OCI-LY3 (cell line): Measurements from ENCODE around the gene GTPBP10.

ENCODE experiments used
- EZH2phosphoT487 ChIP-seq: fragments of 200-600 bp; shearing (Covaris generic); IDR thresholded peaks from 2 replicates; pipeline ENCODE4 v1.6.1; 2018; ENCODE audit warnings: antibody characterized with exemption, mixed run types, low read depth
- TF ChIP-seq, protein P1 (sequence below): fragments of 200-600, 300-600 bp; sonication (generic); IDR thresholded peaks from 2 replicates; pipeline ENCODE4 v1.5.1; 2014; ENCODE audit warnings: antibody characterized with exemption, low read length, low read depth

- TF ChIP-seq, protein P1, sequence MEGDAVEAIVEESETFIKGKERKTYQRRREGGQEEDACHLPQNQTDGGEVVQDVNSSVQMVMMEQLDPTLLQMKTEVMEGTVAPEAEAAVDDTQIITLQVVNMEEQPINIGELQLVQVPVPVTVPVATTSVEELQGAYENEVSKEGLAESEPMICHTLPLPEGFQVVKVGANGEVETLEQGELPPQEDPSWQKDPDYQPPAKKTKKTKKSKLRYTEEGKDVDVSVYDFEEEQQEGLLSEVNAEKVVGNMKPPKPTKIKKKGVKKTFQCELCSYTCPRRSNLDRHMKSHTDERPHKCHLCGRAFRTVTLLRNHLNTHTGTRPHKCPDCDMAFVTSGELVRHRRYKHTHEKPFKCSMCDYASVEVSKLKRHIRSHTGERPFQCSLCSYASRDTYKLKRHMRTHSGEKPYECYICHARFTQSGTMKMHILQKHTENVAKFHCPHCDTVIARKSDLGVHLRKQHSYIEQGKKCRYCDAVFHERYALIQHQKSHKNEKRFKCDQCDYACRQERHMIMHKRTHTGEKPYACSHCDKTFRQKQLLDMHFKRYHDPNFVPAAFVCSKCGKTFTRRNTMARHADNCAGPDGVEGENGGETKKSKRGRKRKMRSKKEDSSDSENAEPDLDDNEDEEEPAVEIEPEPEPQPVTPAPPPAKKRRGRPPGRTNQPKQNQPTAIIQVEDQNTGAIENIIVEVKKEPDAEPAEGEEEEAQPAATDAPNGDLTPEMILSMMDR: no peak
- no peak for TF ChIP-seq EZH2phosphoT487
These were observed 12.2 kb upstream of the GTPBP10 start for GRCh38 chr7:90334193-90334843.
